NCI-H524 (cell line): ENCODE measurements around the gene AADAC.
"Not testable (repeated sequence)": the region's sequence is repeated elsewhere in the genome, so short reads cannot be mapped to it uniquely, and the experiment has no call there.

Experiments
- DNase-seq, 2 experiments: peaks; one replicate each; lab custom pipeline; 2025; lab: John Stamatoyannopoulos, UW

AADAC gene

DNA sequence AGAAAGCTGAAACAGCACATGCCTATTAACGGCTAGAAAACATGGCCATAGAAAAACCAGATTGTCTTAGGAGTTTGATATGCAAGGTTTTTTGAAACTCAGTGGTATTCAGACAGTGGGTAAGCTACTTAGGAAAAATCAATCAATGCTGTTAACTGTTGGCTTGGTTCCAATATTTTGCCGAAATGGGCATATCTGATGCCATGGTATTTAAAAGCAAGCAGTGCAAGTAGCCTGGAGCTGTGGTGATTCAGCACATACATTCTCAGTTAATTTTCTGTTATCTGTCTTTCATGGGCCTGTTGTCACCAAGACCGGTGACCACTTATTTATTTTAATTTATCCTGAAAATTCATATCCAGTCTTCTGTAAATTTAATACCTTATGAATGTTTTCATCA is 42.2 kb downstream of the AADAC start:
- no peak for DNase-seq

DNA sequence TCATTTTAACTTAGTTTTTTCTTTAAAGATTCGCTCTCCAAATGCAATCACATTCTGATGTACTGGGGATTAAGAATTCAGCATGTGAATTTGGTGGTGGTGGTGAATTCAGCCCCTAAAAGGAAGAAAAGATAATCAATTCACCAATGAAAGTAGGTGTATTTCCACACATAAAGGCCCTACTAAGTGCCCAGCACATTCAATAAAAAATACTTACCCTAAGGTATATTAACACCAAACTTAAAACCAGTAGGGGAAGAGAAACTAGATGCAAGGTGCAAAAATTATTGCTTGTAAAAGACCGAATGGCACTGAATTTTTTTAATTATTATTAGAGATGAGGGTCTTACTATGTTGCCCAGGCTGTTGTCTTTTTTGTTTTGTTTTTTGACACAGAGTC is 42.7 kb downstream of the AADAC start:
- DNase-seq: no peak

DNA sequence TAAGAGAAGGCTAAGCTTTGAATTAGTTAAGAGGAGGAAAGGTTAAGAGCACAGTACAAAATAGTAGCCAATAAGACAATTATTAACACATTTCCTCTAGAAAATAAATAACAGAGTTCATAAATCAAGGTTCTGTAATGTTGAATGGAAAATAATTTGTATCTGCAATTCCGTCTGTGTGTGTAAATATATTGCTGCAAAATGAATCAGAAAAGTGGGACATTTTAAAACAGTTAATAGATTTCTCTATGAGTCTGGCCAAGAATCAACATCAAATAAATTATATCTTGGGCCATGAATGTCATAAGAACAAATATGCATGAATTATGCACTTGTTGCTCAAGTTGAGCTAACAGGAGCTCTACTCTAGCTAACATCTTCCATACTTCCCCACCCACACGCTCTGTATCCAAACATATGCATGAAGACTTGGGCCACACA is 45.3 kb downstream of the AADAC start:
- no peak for DNase-seq

DNA sequence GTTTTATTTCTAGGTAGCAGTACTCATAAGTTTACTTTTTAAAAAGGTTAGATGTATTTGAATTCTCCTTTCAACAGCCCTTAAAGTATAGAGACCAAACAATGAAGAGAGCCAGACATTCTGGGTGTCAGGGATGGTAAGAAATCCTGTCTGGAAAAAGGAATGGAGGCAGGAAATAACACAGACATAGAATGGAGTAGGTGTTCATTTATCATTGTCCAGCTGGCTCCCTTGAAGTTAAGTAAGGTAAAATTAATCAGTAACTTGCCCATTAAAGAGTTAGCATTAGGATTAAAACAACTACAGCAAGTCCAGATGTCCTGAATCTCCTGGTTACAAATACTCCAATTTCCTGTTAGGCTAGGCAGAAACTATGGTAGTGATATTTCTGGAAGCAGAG is 46.0 kb downstream of the AADAC start:
- DNase-seq: peak in 1 of 2 experiments; percentile 24

DNA sequence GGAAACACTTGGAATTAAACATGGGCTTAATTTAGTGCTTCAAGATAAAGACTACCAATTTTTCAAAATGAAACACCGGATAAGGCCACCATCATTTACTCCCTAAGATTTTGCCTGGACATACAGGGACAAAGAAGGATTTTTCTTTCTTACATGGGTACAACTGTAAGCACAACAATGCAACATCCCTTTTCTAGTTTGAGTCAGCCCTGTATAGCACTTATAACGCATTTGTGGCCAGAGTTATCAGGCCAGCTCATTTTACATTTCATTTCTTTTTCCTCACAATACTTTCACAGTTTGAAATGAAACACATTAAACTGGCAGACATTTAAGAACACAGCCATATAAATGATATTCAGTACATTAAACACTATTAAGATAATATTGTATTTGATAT is 49.7 kb downstream of the AADAC start:
- DNase-seq: no peak

DNA sequence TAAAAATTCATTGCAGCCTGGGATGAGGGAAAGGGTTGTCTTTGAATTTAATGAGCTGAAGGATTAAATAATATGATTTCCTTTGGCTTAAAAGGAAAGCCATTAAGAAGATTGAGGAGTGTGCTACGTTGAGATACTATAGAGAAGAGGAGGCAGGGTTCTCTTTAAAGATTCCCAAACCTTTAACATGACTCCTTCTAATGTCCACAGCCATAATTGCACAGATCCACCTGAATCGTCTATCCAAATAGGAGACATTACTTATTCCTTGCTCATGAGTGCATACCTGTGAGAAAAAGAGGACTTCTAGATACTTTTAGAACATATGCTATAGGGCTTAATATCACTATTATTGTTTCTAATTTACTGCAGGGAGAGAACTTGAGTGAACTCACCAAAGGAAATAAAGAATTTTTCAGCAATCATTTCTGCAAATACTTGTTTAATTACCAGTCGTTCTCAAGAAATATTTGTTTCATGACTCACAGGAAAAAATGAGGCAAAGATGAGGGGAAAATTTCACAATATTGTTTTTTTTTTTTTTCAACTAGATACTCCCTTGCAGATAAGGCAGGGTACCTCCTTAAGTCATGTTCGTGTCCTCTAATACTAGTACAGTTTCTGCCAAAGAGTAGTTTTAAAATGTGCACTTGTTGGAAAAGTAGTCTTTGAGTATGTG is 50.6 kb downstream of the AADAC start:
- no peak for DNase-seq

DNA sequence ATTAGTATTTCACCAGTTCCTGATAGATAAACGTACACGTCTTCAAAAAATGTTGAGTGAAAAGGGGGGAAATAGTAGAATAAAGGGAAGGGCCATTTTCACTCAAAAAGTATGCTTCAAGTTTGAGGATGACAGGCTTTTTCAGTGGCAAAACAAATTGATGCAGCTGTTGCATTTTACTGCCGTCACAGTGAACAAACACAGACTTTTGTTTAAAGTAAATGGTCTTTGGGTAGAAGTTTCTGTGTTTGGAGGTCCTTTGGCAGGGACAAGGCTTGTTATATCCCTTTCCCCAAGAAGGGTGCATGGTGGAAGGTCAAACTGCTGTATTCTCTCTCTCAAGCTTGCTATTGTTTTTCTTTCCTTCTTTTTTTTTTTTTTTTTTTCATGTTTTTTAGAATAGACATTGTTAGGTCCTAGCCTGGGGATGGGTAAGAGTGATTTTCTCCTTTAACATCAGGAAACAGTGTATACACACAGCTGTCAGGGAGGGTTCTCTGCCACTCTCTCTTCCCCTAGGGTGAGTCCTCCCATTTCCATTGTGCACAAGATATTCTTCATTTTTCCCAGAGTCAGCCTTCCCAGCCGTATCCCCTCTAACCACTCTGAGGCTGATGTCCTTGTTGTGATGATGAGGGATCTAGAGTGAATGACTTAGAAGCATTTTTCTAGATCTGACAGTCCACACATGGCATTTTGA is 52.9 kb downstream of the AADAC start:
- no peak for DNase-seq

DNA sequence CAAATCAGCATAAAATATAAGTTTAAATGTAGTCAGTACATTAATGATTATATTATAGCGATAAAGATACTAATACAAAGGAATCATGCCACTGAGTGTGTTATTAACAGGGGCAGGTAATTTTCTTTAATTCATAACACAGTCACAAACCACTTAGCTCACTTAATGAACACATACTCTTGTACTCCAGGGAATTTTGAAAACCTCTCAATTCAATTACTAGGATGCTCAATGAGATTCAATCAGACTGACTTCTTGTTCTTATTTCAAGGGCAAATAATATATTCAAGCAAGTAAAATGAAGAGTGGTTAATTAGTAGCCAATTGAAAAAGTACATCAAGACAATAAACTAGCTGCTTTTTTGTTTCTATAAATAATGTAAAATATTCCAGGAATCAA is 53.8 kb downstream of the AADAC start:
- DNase-seq: no peak

DNA sequence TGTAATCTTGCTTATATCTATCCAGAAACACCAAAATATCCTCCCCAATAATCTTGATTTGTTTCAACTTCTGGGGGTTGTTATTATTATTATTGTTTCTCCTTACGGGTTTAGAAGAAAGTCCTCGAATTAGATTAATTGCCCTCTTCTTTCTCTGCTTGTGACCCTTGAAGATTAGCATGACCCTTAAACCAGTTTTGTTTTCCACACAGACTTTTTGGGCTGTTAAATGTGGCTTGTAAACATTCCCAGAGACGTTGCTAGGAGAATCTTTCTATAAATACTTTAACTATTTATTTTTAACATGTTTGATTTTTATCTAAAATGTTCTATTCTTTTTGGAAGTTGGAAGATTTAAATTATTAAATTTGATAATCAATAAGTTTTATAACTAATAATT is 55.3 kb downstream of the AADAC start:
- DNase-seq: no peak

DNA sequence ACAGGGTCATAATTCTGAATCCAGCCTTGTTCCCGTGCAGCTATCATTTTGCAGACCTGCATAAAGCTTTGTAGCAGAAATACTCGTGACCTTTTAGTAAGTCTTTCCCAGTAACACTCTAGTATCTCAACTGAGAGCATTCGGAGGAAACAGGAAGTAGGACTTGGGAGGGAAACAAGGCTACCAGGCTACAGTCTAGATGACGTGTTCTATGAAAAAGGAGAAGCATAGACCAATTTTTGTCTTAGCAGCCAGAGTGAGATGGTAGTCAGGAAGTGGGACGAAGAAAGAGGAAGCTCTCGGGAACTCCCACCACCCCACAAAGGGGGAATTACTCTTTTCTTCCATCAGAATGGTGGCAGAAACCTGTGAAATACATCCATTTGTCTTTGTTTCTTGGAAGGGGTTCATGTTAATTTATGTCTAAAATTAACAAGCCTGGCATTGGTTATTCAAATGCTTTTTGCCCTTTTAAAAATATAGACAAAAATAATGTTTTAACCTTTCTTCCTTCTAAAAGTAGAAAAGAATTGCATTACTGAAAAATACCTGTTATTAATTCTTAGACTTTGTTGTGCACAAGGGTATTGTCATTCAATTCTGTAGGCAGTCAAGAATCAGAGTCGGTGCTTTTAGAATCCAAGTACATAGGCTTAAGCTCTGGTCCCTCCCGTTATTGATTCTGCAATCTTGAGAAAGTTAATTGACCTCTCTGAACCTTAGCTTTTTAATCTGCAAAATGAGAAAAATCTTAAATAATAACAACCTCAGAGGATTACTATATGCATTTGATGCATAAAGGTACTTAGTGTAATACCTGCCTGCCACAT is 57.9 kb downstream of the AADAC start:
- no peak for DNase-seq

DNA sequence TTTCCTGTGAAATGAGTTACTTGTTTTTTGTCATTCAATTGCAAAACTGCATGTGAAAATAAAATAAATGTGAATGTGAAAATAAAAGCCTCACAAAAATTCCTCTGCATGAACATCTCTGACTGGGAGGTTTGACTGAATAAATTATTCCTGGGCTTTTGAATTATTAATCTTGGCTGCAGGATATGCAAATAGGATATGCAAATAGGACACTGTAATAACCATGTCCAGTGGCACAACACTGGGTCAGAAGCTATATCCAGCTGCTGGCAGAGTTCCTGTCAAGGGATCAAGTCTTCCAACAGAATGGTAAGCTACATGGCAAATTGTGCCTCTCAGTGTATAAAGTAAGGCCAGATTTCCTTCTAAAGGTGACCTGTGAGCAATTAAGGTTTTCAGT is 59.5 kb downstream of the AADAC start, which contains the start of gene SUCNR1:
TSS of gene SUCNR1 (plus strand) at position 246 of the 400 bp plus-strand sequence. CDS start 6,250 bp downstream, outside the sequence.
- no peak for DNase-seq

DNA sequence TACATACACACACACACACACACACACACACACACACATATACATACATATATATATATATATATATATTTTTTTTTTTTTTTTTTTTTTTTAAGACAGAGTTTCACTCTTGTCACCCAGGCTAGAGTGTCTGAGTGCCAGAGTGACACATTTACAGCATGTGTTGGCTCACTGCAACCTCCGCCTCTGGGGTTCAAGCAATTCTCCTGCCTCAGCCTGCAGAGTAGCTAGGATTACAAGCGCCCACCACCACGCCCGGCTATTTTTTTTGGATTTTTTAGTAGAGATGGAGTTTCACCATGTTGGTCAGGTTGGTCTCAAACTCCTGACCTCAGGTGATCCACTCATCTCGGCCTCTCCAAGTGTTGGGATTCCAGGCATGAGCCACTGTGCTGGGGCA is 60.2 kb downstream of the AADAC start:
- DNase-seq: not testable (repeated sequence)

DNA sequence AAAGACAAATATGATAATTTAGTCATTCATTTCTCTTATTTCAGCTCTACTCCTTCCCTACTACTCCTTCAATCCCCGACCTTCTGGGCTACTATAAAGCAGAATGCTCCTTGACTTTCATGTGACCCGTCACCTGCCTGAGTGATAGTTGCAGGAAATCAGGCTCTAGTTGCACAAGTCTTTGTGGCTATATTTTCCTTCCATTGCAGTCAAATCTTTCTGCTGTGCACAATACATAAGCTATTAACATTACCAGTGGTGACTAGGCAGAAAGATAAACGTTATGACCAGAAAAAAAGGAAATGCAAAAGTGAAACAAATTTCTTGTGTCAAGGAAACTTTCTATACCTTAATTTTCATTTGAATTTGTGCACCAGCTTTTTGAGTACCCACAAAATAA is 61.8 kb downstream of the AADAC start:
- DNase-seq: no peak

DNA sequence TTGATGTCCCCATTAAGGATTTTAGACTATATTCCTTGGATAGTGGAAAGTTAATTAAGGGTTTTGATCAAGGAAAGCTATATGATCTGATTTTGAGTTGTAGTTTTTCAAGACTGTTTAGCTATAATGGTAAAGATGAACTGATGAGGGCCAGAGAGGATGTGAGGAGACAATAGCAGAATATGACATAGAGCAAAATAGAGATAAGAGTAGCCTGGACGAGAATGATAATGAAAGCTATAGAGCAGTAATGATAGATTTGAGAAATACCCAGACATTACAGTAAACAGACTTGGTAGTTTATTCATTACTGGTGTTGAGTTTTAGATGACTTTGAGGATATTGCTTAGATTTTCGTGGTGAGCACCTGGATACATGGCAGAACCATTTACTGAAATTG is 63.4 kb downstream of the AADAC start:
- DNase-seq: no peak
